K562 (cell line): Measurements from ENCODE around the gene API5. TPM values are rescaled to one million over a fixed set of nuclear protein-coding genes. Genes with fewer than 3 reads are reported as not detected.

Experiments
- ADNP ChIP-seq: fragments of 200-800 bp; sonication (Bioruptor generic); IDR thresholded peaks from 2 replicates; pipeline ENCODE4 v1.6.1; 2016; ENCODE audit warnings: missing genetic modification characterization, missing compliant biosample characterization
- PCBP1 ChIP-seq: fragments of 200-400 bp; formaldehyde crosslinking; IDR thresholded peaks from 2 replicates; pipeline ENCODE4 v1.6.1; 2018; ENCODE audit warnings: mild to moderate bottlenecking, low read depth, low read length; ENCODE audit not compliant: poor library complexity, severe bottlenecking
- REST ChIP-seq, 2 experiments: fragments of 450-650 bp; formaldehyde crosslinking in 1 of 2; IDR thresholded peaks; 2 replicates each; pipeline versions ENCODE4 v1.4.0 to v1.6.1; 2014 to 2020; ENCODE audit warnings: mild to moderate bottlenecking in 2 of 2, borderline replicate concordance in 1 of 2, low read depth in 1 of 2
- polyA plus RNA-seq, 8 experiments: library from polyadenylated mRNA; depleted of rRNA in 4 of 8; stranded (reverse) in 5 of 8; unstranded in 3 of 8; fragments of >200 nt; fragmentation: Nextera tagmentation in 2 of 8; fragmentation: Illumina TruSeq in 1 of 8; extraction: Ambion mirVana in 2 of 8; extraction: Trizol in 1 of 8; gene quantifications; 2 replicates each; pipeline versions ENCODE4 v1.2.1 to v1.2.3, GENCODE V29; 2011 to 2014; ENCODE audit warnings: inconsistent platforms in 1 of 8, missing spikeins in 1 of 8
- total RNA-seq, 7 experiments: library from RNA; depleted of rRNA in 6 of 7; stranded (reverse); fragments of >200 nt in 6 of 7; fragmentation: Illumina TruSeq in 2 of 7; extraction: Trizol in 2 of 7; gene quantifications; 2 replicates each; pipeline versions ENCODE4 v1.2.1 to v1.2.3, GENCODE V29; 2011 to 2021; ENCODE audit warnings: low replicate concordance in 1 of 7

Gene API5
- total and polyA plus RNA-seq, 9 of the 15 experiments (the other 6 are each of a cell fraction or from before 2014, with no cell fraction given): 59.8 to 146 (median 123) TPM

GRCh38 chr11:43282607-43283440, 29.0 kb upstream of the API5 start (continued):
- peak; percentile 31; the same call in 1 of the 2 replicates for TF ChIP-seq REST (IDR thresholded peaks at IDR 0.05; ENCODE audit: borderline replicate concordance)
- TF ChIP-seq REST (CRISPR knock-in tag; IDR thresholded peaks at IDR 0.05; ENCODE audit: low read depth): no peak
- TF ChIP-seq ADNP (tag): no peak
- TF ChIP-seq PCBP1: no peak
- TF ChIP-seq, all 486 proteins: peak for 6
